ENCODE data around the gene GHR.

- no peak for TF ChIP-seq ZNF274 (IDR thresholded peaks at IDR 0.05; ENCODE audit: low read depth, low read length)
- no peak for TF ChIP-seq SUZ12 (IDR thresholded peaks at IDR 0.05; ENCODE audit: extremely low read depth, insufficient read depth, insufficient read length)
- TF ChIP-seq YY1 (IDR thresholded peaks at IDR 0.05; ENCODE audit: insufficient read depth, insufficient read length) = no peak
These were observed 120.5 kb downstream of the GHR start for GRCh38 chr5:42543774-42544173.

Data from NT2/D1 (cell line).